ENCODE data around the gene ST8SIA2.

DNA sequence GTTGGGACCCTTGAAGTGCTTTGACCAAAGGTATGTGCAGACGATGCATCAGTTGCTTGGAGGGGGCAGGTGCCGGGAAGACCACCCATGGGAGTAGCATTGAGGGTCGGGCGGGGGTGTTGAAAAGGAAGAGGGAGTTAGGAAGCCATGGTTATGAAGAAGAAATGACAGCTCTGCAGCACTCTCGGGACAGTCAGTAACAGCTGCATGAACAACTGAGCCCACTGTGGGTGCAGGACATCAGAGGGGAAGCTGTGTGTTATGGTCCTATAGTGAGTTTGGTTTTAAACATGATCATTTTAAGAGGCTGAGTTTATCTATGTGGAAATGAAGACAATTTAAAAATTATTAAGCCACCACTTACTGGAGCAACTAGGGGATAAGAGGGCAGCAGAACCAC lies 17.6 kb downstream of the ST8SIA2 start:
- no peak for TF ChIP-seq POLR2A (IDR thresholded peaks at IDR 0.05)
- TF ChIP-seq, protein P1, sequence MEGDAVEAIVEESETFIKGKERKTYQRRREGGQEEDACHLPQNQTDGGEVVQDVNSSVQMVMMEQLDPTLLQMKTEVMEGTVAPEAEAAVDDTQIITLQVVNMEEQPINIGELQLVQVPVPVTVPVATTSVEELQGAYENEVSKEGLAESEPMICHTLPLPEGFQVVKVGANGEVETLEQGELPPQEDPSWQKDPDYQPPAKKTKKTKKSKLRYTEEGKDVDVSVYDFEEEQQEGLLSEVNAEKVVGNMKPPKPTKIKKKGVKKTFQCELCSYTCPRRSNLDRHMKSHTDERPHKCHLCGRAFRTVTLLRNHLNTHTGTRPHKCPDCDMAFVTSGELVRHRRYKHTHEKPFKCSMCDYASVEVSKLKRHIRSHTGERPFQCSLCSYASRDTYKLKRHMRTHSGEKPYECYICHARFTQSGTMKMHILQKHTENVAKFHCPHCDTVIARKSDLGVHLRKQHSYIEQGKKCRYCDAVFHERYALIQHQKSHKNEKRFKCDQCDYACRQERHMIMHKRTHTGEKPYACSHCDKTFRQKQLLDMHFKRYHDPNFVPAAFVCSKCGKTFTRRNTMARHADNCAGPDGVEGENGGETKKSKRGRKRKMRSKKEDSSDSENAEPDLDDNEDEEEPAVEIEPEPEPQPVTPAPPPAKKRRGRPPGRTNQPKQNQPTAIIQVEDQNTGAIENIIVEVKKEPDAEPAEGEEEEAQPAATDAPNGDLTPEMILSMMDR (IDR thresholded peaks at IDR 0.05) = no peak
